ENCODE results near the gene DDX43. TPM values are rescaled to one million over a fixed set of nuclear protein-coding genes. Genes with fewer than 3 reads are reported as not detected.

The DDX43 gene
- total RNA-seq, 2 donors from 2014 or later, result 0.80 to 0.86 TPM

DNA sequence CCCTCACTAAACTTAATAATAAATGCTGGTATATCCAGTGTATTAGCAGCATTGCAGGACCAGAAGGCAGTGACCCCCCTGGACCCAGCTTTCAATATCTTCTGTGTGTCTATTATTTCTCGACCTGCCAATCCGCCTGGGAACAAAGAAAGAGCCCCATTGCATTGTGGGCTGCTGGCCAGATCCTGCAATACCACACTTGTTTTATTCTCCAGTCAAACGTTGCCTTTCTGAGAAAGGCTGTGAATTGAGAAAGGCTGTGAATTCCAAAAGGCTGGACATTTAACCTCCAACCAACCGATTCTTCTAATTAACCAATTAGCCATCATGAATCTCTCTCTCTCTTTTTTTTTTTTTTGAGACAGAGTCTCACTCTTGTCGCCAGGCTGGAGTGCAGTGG is 65.4 kb downstream of the DDX43 start:
- ATAC-seq, result no peak
- DNase-seq, result no peak
- intact Hi-C loops (cut with DNase I), result no loop called here

GRCh38 chr6:73461537-73462350 is 67.1 kb downstream of the DDX43 start, which contains the start of gene MTO1:
Gene MTO1, plus strand, starts transcription at chr6:73461737. Its CDS starts 118 bp downstream, at chr6:73461855.
- ATAC-seq (peak; percentile 98), DNase-seq (peak; percentile 94)
- intact Hi-C loops (cut with DNase I), result no loop called here

Other genes starting within 250 kb of the DDX43 start
- gene KHDC1L, start 169.3 kb upstream of the DDX43 start, total RNA-seq, result not detected
- gene KHDC1, start 131.6 kb upstream of the DDX43 start, total RNA-seq, result 1 to 10 TPM; 2.1 to 4.1 TPM
- not detected for gene DPPA5, start 40.6 kb upstream of the DDX43 start, total RNA-seq
- gene KHDC3L, start 32.2 kb upstream of the DDX43 start, total RNA-seq, result not detected
- under 1 TPM in 1 of 2 donors, not detected in 1; 0.24 TPM for gene OOEP, start 24.9 kb upstream of the DDX43 start, total RNA-seq
- 1 to 10 TPM; 2.0 to 2.2 TPM for gene CGAS, start 57.5 kb downstream of the DDX43 start, total RNA-seq
- gene MTO1, start 66.9 kb downstream of the DDX43 start, total RNA-seq, result 10 to 100 TPM; 24.7 to 28.1 TPM
- gene EEF1A1, start 126.2 kb downstream of the DDX43 start, total RNA-seq, result 1,000 to 10,000 TPM; 5,040 to 5,332 TPM